EL (cell line): ENCODE measurements around the gene SFXN4.
"Not testable (repeated sequence)": the region's sequence is repeated elsewhere in the genome, so short reads cannot be mapped to it uniquely, and the experiment has no call there.

Experiments
- DNase-seq: peaks from one replicate; pipeline ENCODE4 v3.0.0-alpha.2; 2016

SFXN4 gene

DNA sequence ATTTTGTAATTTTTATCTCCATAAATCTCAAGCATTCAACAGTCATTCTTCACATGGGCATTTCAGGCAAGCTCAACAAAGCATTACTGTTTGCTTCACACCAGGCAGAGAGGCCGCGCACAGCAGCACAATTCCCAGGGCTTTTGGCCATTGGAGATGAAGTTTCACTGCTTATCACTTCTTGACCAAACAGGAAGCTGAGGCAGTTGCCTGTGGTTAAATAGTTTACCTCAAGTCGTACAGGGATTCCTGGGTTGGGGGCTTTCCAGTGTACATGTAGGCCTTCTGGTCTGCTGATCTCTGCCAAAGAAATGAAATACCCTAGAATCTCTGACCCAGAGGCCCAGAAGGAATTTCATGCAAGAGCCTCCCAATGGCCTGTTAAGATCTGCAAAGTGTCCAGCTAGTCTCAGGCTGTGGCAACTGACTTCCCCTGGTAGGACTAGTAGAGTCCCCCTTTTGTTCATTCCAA is 24.3 kb upstream of the SFXN4 start:
- peak; percentile 42 for DNase-seq

DNA sequence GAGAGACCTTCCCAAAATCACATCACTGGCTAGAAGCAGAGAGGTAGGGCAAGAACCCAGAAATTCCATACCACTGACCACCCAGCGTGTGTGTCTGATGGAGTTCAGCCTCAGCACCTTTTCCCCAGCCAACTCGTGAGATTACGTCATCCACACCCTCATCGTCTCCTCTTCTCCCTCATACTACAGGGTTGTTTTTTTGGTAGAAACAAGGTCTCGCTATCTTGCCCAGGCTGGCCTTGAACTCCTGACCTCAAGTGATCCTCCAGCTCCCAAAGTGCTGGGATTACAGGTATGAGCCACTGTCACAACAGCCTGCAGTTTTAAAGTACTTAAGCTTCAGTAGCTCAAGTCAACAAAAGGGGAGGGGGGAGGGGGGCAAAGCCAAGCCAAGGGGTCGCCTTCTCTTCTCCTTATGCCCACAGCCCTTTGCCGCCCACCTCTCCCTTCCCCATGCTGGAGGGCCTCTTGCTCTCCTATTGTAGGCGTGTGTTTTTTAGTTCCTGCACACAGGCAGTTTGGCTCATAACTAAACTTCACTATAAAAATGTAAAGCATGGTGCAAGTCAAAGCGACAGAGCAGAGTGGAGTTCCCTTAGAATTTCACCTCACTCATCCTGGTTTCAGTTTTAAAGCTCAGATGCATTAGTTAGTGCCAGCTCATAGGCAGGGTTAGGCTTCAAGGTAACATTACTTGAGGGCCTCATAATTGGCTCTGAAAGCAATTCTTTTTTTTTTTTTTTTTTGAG is 18.3 kb upstream of the SFXN4 start:
- DNase-seq = no peak

DNA sequence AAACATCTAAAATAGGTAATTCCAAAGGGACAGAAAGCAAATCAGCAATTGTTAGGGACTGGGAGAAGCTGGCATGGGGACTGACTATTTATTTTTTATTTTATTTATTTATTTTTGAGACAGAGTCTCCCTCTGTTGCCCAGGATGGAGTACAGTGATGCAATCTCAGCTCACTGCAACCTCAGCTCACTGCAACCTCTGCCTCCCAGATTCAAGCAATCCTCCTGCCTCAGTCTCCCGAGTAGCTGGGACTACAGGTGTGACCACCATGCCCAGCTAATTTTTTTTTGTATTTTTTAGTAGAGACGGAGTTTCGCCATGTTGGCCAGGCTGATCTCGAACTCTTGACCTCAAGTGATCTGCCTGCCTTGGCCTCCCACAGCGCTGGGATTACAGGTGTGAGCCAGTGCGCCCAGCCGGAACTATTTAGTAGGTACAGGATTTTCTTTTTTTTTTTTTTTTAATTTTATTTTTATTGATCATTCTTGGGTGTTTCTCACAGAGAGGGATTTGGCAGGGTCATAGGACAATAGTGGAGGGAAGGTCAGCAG is 15.4 kb upstream of the SFXN4 start:
- not testable (repeated sequence) for DNase-seq

DNA sequence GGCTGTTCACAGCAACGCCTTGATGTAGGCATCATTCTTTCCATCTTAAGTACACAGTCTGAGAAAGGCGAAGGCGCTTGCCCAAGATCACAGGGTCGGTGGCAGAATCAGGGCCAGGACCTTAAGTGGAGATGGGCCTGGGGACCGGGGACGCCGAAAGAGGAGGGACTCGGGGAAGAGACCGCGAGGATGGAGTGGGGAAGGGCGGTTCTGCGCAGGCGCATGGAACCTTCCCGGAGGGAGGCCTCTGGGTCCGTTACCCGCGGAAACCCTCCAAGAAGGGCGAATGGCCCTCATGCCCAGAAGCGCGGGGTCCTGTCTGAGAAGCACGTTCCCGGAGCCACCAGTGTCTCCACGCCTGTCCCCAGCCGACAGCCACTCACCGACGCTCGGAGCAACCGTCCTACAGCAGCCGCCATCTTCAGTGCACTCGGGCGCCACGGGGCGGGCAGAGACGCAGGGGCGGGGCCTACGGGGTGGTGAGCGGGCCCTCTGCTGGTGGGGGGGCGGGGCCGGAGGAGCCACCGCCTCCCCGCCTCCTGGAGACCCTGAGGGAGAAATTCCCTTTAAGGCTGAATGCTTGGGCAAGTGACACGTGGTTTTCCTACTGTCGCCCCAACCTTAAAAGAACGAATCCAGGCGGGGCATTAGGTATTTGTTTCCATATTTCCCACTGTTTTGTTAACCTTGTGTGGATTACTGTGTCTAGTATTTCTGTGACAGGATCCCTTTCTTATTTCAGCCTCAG is 13.0 kb upstream of the SFXN4 start, which contains the start of gene PRDX3:
Gene PRDX3, minus strand, starts transcription at position 441 of the 748 bp plus-strand sequence. Its CDS starts 22 bp downstream, at position 419.
- DNase-seq = peak; percentile 94

DNA sequence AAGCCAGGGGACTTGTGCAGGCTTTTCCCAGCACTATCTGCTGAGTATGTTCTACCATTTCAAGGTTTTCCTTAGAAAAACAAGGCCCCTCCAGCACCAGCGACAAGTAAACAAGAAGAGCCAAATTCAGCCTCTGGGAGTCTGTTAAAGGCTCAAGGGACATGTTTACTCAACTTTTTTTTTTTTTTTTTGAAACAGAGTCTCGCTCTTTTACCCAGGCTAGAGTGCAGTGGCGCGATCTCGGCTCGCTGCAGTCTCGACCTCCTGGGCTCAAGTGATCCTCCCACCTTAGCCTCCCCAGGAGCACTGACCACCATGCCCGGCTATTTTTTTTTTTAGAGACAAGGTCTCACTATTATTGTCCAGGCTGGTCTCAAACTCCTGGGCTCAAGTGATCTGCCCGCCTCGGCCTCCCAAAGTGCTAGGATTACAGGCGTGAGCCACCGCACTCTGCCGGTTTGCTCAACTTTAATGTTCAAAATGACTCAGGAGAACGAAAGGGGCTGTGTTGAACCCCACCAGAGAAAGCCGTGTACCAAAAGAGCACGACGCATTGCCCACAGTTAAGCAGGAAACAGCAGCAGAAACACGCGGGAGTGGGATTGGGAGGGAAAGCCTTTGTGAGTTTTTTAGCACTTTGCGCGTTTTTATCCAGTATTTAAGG is 12.3 kb upstream of the SFXN4 start:
- DNase-seq = no peak

DNA sequence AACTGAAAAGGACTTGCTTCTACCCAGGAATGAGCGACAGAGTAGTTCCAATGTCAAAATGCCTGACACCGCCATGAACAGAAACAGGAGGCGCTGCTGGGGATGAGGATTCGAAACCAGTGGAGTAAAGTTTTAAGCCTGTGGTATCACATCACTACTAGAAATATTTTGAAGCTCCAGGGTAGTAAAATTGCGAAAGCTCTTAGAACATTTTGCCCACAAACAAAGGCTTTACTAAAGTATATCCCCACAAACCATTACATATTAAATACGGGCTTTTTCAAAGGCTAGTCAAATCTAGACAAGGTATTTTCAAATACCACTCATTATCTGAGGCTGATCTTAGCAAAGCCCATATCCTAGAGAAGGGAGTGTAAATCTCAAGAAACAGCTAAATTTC is 10.7 kb upstream of the SFXN4 start:
- DNase-seq = no peak

DNA sequence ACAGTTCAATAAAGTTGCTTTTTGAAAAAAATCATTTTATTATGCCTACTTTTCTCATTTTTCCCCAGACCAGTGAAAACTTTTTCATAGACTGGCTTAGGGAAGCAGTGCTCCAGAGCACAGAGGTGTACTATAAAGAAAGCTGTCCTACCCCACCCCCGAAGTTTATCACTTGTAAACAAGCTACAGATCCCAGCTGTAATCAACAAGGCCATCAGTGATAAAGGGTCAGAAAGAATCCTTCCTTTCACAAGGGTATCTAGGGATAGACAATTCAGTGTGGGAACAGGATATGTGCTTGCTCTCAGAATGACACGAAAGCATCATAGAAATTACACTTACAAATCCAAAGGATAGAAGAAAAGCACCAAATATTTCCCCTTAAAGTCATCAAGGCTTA is 8.6 kb upstream of the SFXN4 start:
- DNase-seq = no peak

DNA sequence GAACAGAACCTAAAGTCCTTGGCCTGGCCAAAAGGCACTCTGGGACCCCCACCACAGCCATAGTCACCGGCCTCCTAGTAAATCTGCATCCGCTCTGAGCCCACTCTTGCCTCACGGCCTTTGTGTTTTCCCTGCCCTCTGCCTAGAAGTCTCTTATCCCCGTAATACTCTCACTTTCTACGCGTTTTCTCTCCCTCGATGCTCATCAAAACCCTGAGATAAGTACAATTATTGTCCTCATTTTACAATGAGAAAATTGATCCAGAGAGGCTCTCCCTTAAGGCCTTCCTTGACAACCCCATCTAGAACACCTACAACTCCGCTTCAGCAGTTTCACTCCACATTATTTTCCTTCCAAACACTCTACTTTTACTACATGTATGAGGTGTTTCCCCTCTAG is 1.5 kb upstream of the SFXN4 start:
- no peak for DNase-seq

DNA sequence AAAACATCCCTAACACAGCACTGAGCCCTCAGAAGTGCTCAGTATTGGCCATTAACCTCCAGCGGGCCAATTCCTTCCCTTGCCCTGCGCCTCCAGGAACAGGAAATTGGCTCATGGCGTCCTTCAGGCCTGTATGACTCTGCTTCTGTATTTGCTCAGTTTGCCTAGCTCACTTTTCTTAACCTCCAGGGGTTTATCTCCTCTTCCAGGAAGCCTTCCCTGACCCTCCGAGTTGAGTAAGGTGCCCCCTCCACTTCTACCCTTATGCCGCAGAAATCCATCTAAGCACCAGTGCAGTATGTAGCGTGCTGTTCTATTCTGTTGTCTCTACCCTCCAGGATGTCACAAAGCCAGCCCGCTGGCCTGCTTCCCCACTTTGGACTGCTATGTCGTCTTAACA is 1.1 kb upstream of the SFXN4 start:
- DNase-seq = no peak

DNA sequence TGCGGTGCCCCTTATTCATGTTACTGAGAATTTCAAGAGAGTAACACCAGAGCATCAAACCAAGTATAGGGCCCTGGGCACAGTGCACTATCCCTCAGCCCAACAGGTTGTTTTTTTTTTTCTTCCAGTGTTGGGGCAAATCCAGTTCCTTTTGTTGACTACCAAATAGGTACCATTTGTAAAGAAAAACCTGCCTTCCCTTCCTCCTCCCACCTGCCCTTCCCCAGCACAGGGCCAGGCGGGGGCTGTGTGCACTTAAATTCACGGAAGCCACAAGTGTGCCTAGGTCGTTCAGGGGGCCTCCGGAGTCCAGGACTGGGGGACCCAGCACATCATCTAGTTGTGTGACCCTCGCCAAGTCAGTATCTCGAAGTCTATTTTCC is 595 bp upstream of the SFXN4 start:
- DNase-seq = no peak

DNA sequence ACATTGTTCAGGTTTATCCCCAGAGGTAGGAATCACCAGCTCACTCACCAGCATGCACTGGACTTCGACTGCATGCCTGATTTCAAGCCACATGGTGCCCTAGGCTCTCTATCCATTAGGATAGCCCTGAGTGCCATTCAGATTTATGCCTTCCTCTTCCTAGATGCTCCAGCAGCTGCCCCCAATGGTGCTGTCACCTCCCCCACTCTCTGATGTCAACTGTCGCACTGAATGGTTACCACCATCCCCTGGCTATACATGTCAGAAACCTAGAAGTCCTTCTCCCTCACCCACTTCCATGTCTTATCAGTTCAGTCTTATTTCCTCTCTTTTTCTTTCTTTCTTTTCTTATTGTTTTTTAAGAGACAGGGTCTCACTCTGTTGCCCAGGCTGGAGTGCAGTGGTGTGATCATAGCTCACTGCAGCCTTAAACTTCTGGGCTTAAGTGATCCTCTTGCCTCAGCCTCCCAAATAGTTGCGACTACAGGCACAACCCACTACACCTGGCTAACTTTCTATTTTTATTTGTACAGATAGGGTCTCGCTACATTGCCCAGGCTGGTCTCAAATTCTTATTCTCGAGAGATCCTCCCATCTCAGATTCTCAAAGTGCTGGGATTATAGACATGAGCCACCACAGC is 2.9 kb downstream of the SFXN4 start:
- no peak for DNase-seq

DNA sequence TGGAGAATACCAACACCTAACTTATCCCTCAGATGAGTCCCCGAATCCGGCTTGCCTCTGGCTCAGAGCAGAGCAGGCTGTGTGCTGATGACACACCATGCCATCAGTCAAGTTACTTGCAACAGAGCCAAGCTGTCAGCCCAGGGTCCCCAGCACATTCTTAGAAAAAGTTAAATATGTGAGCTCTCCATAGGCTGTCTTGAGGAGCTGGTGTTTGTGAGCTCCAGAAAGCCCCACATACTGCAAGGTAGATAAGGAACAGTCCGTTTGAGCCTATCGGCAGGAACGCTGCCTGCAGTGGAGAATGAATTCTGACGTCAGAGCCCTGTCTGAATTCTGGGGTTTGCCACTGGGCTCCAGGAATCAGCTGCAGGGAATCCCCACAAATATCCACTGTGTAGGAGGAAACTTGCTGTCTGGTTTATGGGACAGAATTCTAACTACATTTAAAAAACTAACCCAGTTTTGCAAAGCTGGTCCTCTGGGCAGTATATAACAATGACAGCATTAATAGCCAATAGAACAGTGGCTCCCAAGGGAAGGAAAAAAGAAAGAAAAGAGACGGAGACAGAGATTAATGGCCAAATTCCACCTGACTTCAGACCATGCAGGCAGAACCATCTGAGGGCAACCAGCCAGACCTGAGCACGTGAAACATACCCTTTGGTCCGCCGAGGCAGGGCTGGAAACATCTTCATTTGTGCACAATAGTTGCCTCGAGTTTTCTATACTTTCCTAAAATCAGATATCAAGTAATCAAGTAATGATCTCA is 3.6 kb downstream of the SFXN4 start:
- DNase-seq = no peak

DNA sequence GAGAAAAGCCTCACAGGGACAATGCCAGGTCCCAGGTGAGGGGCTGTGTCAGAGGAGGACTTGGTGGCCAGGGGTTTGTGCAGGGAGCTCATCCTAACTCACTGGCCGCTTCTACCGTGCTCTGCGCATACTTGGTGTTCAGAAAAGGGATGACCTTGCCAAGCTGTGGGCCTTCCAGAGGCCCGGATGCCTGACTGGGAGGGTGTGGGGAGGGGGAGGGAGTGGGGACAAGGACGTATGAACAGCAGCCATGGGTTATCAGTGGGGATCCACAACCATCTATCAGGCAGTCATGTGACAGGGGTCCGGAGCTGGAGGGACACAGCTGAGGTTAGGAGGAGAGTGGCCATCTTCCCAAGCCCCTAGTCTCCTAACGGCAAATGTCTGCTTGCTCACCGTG is 6.2 kb downstream of the SFXN4 start:
- DNase-seq = no peak

DNA sequence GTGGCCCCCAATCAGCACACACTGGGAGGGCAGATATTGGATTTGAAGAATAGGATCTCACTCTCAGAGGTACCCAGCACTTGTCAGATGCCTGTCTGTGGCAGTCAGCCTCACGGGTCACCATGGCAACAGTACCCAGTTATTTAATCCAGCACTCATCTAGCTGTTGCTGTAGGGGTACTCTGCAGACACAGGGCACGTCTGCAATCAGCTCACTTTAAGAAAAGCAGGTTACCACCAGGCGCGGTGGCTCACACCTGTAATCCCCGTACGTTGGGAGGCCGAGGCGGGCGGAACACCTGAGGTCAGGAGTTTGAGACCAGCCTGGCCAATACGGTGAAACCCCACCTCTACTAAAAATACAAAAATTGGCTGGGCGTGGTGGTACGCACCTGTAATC is 11.9 kb downstream of the SFXN4 start:
- DNase-seq = no peak

DNA sequence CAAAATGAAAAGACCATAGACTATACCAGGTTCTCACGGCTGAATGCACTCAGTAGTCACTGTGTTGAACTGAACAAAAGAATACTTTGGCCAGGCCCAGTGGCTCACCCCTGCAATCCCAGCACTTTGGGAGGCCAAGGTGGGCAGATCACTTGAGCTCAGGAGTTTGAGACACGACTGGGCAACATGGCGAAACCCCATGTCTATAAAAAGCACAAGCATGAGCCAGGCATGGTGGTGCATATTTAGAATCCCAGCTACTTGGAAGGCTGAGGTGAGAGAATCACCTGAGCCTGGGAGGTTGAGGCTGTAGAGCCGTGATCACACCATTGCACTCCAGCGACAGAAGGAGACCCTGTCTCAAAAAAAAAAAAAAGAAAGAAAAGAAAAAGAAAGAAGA is 12.5 kb downstream of the SFXN4 start:
- no peak for DNase-seq

DNA sequence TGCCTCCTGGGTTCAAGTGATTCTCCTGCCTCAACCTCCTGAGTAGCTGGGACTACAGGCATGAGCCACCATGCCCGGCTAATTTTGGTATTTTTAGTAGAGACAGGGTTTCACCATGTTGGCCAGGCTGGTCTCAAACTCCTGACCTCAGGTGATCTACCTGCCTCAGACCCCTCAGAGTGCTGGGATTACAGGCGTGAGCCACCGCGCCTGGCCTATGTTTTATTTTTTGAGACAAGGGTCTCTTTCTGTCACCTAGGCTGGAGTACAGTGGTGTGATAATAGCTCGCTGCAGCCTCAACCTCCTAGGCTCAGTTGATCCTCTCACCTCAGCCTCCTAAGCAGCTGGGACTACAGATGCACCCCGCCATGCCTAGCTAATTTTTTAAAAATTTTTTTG is 13.9 kb downstream of the SFXN4 start:
- DNase-seq = not testable (repeated sequence)

DNA sequence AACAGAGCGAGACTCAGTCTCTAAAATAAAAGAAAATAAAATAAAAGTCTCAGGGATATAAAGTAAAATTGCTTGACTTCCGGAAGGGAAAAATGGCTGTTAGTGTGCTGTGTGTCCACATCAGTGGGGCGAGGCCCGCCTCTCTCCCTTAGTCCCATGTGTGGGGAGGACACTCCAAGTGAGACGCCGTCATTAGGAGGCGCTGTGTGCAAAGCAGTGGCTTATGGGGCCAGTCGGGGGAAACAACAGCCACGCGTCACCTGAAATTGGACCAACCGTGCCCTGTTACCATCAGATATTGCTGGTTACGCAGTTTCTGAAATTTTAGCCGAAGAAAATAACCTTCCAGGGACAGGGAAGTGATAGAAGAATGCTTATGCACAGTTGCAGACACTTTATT is 15.8 kb downstream of the SFXN4 start:
- DNase-seq = no peak

DNA sequence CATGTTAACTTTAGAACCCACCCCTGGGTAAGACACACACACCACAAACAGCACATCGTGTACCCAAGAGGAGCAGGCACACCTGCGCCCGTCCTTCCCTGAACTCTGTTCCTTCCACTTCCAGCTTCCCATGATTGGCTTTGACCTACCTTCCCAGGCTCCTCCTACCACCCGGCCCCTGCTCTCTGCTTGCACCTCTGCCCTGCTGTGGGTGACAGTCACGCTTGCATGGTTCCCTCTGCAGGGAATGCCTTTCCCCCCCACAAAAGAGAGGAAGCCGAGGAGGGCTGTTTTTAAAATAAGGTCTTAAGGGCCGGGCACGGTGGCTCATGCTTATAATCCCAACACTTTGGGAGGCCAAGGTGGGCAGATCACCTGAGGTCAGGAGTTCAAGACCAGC is 16.4 kb downstream of the SFXN4 start:
- no peak for DNase-seq

DNA sequence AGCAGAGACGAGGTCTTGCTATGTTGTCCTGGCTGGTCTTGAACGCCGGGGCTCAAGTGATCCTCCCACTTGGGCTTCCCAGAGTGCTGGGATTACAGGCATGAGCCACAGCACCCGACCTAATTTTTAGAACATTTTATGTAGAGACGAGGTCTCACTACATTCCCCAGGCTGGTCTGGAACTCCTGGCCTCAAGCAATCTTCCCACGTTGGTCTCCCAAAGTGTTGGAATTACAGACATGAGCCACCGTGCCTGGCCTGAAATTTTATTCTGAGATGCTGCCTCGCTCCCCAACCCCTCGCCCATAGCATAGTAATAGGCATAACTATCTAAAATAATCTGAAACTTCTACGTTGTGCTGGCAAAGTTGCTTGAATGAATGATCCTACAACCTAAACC is 21.9 kb downstream of the SFXN4 start:
- no peak for DNase-seq

DNA sequence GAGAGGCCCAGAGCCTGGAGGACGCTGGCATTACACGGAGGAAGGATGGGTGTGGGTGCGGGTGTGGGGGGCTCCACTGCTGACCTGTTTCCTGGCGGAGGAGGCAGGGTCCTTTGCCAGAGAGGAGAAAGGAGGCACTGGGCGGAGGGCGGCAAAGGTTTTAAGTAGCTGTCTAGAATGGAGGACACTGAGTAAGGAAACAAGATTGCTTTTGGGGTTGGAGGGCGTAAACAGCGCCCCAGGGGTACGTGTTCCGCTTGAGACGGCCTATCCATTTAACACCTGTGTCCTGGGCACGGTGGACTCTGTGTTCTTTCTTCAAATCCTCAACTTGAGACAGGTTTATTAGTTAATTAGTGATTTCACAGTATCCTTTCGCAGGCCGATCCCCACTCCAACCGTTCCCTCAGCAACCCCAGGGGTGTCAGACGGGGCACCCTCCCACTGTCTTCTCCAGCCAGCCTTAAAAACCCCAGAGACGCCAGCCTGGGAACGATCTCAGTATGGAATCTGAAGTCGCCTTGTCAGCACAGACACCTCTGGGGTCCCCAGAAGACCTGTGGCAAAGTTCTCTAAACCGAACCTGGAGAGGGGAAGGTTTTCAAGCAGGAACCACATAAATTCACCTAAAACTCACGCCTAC is 24.8 kb downstream of the SFXN4 start:
- no peak for DNase-seq

DNA sequence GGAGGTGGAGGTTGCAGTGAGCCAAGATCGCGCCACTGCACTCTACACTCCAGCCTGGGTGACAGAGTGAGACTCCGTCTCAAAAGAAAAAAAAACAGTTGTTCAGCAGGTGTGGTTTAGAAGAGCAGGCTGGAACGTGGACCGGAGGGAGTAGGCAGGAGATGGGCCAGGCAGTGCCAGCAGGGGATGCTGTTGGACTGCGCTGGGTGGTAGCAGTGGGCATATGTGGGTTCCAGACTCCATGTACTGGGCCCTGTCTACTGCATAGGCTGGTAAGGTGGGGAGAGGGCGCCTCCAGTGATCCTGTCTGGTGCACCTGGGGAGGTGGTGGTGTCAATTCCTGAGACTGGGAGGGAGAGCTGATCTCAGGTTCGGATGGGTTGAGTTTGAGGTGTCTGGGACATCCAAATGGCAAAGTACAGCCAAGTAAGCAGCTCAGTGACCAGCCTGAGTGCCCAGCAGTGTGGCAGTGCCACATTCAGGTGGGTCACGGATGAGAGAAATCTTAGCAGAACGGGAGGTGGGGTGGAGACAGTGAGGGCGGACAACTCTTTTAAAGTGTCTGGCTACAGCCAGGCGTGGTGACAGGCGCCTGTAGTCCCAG is 25.9 kb downstream of the SFXN4 start:
- DNase-seq = peak; percentile 45
